Rectal smooth muscle tissue (tissue), 1 donor: ENCODE measurements around the gene SLC5A5.

Source experiments
- H3K27ac ChIP-seq: one replicate; pipeline ENCODE4 v1.7.0; 2013; ENCODE audit warnings: low read depth, low read length, inconsistent platforms
- H3K27me3 ChIP-seq: one replicate; pipeline ENCODE4 v1.7.0; 2013; ENCODE audit warnings: low read length; ENCODE audit not compliant: control insufficient read depth, insufficient read depth
- H3K36me3 ChIP-seq: one replicate; pipeline ENCODE4 v1.7.0; 2013; ENCODE audit warnings: low read length; ENCODE audit not compliant: control insufficient read depth, insufficient read depth
- H3K4me1 ChIP-seq: one replicate; pipeline ENCODE4 v1.7.0; 2013; ENCODE audit warnings: low read length; ENCODE audit not compliant: control insufficient read depth, insufficient read depth
- H3K4me3 ChIP-seq: one replicate; pipeline ENCODE4 v1.7.0; 2013; ENCODE audit warnings: low read length
- H3K9ac ChIP-seq: one replicate; pipeline ENCODE4 v1.7.0; 2013; ENCODE audit warnings: low read length

The SLC5A5 gene

GRCh38 chr19:17926044-17926443 lies 54.3 kb downstream of the SLC5A5 start:
- Histone ChIP-seq H3K27me3 (no peaks in the 10 kb centered on the region), H3K36me3 (no peaks in the 10 kb centered on the region), H3K27ac (no peak overlapping the region), H3K4me1 (no peaks in the 10 kb centered on the region), H3K4me3 (no peak overlapping the region), H3K9ac (no peak overlapping the region)

GRCh38 chr19:17929056-17929455 lies 57.3 kb downstream of the SLC5A5 start:
- H3K27me3 ChIP-seq = no peaks in the 10 kb centered on the region
- H3K36me3 ChIP-seq = no peaks in the 10 kb centered on the region
- H3K27ac ChIP-seq = no peak overlapping the region
- H3K4me1 ChIP-seq = peaks cover 10% of the 10 kb centered on the region
- no peak overlapping the region for H3K9ac ChIP-seq
- H3K4me3 ChIP-seq = no peak overlapping the region

GRCh38 chr19:17931532-17932191 lies 59.9 kb downstream of the SLC5A5 start:
- Histone ChIP-seq H3K4me1 (peaks cover 10% of the 10 kb centered on the region), H3K36me3 (no peaks in the 10 kb centered on the region), H3K27me3 (no peaks in the 10 kb centered on the region), H3K27ac (no peak overlapping the region), H3K4me3 (peak overlapping the region; percentile 86), H3K9ac (no peak overlapping the region)

GRCh38 chr19:17932485-17933338 lies 61.0 kb downstream of the SLC5A5 start, which contains the start of gene CCDC124:
CCDC124 (plus strand) TSS chr19:17933015; CDS start chr19:17936421, 3,406 bp downstream.
- H3K4me1 ChIP-seq = peaks cover 10% of the 10 kb centered on the region
- H3K27me3 ChIP-seq = no peaks in the 10 kb centered on the region
- H3K9ac ChIP-seq = peak within 1 kb of the TSS; percentile 81
- H3K4me3 ChIP-seq = peak within 1 kb of the TSS; percentile 86
- H3K27ac ChIP-seq = peak within 1 kb of the TSS; percentile 93
- H3K36me3 ChIP-seq = no peaks in the 10 kb centered on the region

GRCh38 chr19:17933414-17934129 lies 61.8 kb downstream of the SLC5A5 start:
- H3K27ac ChIP-seq = peak overlapping the region; percentile 93
- H3K9ac ChIP-seq = peak overlapping the region; percentile 81
- H3K4me3 ChIP-seq = peak overlapping the region; percentile 86
- peaks cover 10% of the 10 kb centered on the region for H3K4me1 ChIP-seq
- H3K27me3 ChIP-seq = no peaks in the 10 kb centered on the region
- H3K36me3 ChIP-seq = no peaks in the 10 kb centered on the region

GRCh38 chr19:17936379-17936778 lies 64.6 kb downstream of the SLC5A5 start:
- Histone ChIP-seq H3K27me3 (no peaks in the 10 kb centered on the region), H3K4me3 (no peak overlapping the region), H3K36me3 (peaks cover 4% of the 10 kb centered on the region), H3K27ac (no peak overlapping the region), H3K9ac (no peak overlapping the region), H3K4me1 (peaks cover 10% of the 10 kb centered on the region)

- H3K27ac ChIP-seq = no peak overlapping the region
- peaks cover 4% of the 10 kb centered on the region for H3K36me3 ChIP-seq
- H3K4me1 ChIP-seq = peaks cover 6% of the 10 kb centered on the region
- H3K27me3 ChIP-seq = no peaks in the 10 kb centered on the region
- H3K9ac ChIP-seq = no peak overlapping the region
- H3K4me3 ChIP-seq = no peak overlapping the region
Measured at GRCh38 chr19:17937371-17937900, 65.7 kb downstream of the SLC5A5 start.

- peaks cover 4% of the 10 kb centered on the region for H3K36me3 ChIP-seq
- no peaks in the 10 kb centered on the region for H3K27me3 ChIP-seq
- H3K27ac ChIP-seq = no peak overlapping the region
- peaks cover 5% of the 10 kb centered on the region for H3K4me1 ChIP-seq
- no peak overlapping the region for H3K9ac ChIP-seq
- no peak overlapping the region for H3K4me3 ChIP-seq
Measured at GRCh38 chr19:17938092-17938845, 66.5 kb downstream of the SLC5A5 start.

GRCh38 chr19:17942181-17942580 lies 70.4 kb downstream of the SLC5A5 start:
- Histone ChIP-seq H3K9ac (no peak overlapping the region), H3K4me3 (no peak overlapping the region), H3K27me3 (no peaks in the 10 kb centered on the region), H3K36me3 (peaks cover 4% of the 10 kb centered on the region), H3K4me1 (peaks cover 5% of the 10 kb centered on the region), H3K27ac (no peak overlapping the region)

- H3K4me1 ChIP-seq = peaks cover 5% of the 10 kb centered on the region
- no peak overlapping the region for H3K4me3 ChIP-seq
- H3K27ac ChIP-seq = no peak overlapping the region
- no peak overlapping the region for H3K9ac ChIP-seq
- peaks cover 4% of the 10 kb centered on the region for H3K36me3 ChIP-seq
- H3K27me3 ChIP-seq = no peaks in the 10 kb centered on the region
Measured at GRCh38 chr19:17942582-17943273, 71.0 kb downstream of the SLC5A5 start.
